HepG2 (cell line): ENCODE measurements around the gene PTCD1. TPM values are rescaled to one million over a fixed set of nuclear protein-coding genes. Genes with fewer than 3 reads are reported as not detected.

Source experiments
- CSRNP2 ChIP-seq: sonication (generic); formaldehyde crosslinking; conservative IDR thresholded peaks from 2 replicates; pipeline ENCODE4 v1.8.0; 2022; ENCODE audit warnings: low read depth, missing genetic modification reagents
- DNMT1 ChIP-seq: sonication (generic); formaldehyde crosslinking; IDR thresholded peaks from 2 replicates; pipeline ENCODE4 v1.5.1; 2020; ENCODE audit warnings: mild to moderate bottlenecking, missing genetic modification reagents
- HDAC6 ChIP-seq: fragments of 200-600 bp; sonication (generic); IDR thresholded peaks from 2 replicates; pipeline ENCODE4 v1.7.0; 2017; ENCODE audit warnings: mild to moderate bottlenecking, antibody characterized with exemption, low read length, low read depth
- HNRNPUL1 ChIP-seq: fragments of 200-400 bp; formaldehyde crosslinking; IDR thresholded peaks from 2 replicates; pipeline ENCODE4 v1.6.1; 2017; ENCODE audit warnings: low read depth, mild to moderate bottlenecking, low read length, moderate library complexity
- MTERF4 ChIP-seq: sonication (generic); formaldehyde crosslinking; IDR thresholded peaks from 2 replicates; pipeline ENCODE4 v1.8.0; 2023; ENCODE audit warnings: mild to moderate bottlenecking, missing genetic modification reagents
- MZF1 ChIP-seq: sonication (generic); formaldehyde crosslinking; IDR thresholded peaks from 2 replicates; pipeline ENCODE4 v1.8.1; 2023; ENCODE audit warnings: mild to moderate bottlenecking, missing genetic modification reagents, borderline replicate concordance
- NR3C1 ChIP-seq: sonication (generic); formaldehyde crosslinking; IDR thresholded peaks from 2 replicates; pipeline ENCODE4 v1.4.0; 2020; ENCODE audit warnings: missing genetic modification reagents
- ZKSCAN5 ChIP-seq: sonication (generic); formaldehyde crosslinking; IDR thresholded peaks from 2 replicates; pipeline ENCODE4 v1.5.1; 2020; ENCODE audit warnings: mild to moderate bottlenecking, missing genetic modification reagents
- ZNF10 ChIP-seq: sonication (generic); formaldehyde crosslinking; IDR thresholded peaks from 2 replicates; pipeline ENCODE4 v1.4.0; 2020; ENCODE audit warnings: mild to moderate bottlenecking, low read depth, missing genetic modification reagents, borderline replicate concordance
- ZNF225 ChIP-seq: sonication (generic); formaldehyde crosslinking; IDR thresholded peaks from 2 replicates; pipeline ENCODE4 v1.4.0; 2020; ENCODE audit warnings: mild to moderate bottlenecking, missing genetic modification reagents
- ZNF34 ChIP-seq: sonication (generic); formaldehyde crosslinking; IDR thresholded peaks from 2 replicates; pipeline ENCODE4 v1.4.0; 2020; ENCODE audit warnings: mild to moderate bottlenecking, missing genetic modification reagents, borderline replicate concordance
- polyA plus RNA-seq, 8 experiments: library from polyadenylated mRNA; depleted of rRNA in 3 of 8; stranded (reverse) in 7 of 8; unstranded in 1 of 8; fragments of >200 nt; fragmentation: Illumina TruSeq in 4 of 8; extraction: Trizol in 4 of 8; gene quantifications; 2 replicates each; pipeline versions ENCODE4 v1.2.1 to v1.2.3, GENCODE V29; 2011 to 2016; ENCODE audit warnings: low read depth in 4 of 8, missing spikeins in 1 of 8, mixed read lengths in 1 of 8; ENCODE audit not compliant: insufficient read depth in 1 of 8
- total RNA-seq, 5 experiments: library from RNA; depleted of rRNA; stranded (reverse); fragments of >200 nt; fragmentation: Illumina TruSeq; extraction: Trizol; gene quantifications; 2 replicates each; pipeline ENCODE4 v1.2.3, GENCODE V29; 2016; ENCODE audit warnings: low read depth in 1 of 5
- TF ChIP-seq, protein P1 (sequence below): sonication (generic); formaldehyde crosslinking; IDR thresholded peaks from 2 replicates; pipeline ENCODE4 v1.4.0; 2020; ENCODE audit warnings: missing genetic modification reagents
- TF ChIP-seq, protein P2 (sequence below): sonication (generic); formaldehyde crosslinking; IDR thresholded peaks from 2 replicates; pipeline ENCODE4 v1.4.0; 2020; ENCODE audit warnings: missing genetic modification reagents, mild to moderate bottlenecking, borderline replicate concordance

The PTCD1 gene
- total and polyA plus RNA-seq, 2 of the 13 experiments (the other 11 are each of a cell fraction or from before 2014, with no cell fraction given): 3.0 to 8.4 TPM

DNA sequence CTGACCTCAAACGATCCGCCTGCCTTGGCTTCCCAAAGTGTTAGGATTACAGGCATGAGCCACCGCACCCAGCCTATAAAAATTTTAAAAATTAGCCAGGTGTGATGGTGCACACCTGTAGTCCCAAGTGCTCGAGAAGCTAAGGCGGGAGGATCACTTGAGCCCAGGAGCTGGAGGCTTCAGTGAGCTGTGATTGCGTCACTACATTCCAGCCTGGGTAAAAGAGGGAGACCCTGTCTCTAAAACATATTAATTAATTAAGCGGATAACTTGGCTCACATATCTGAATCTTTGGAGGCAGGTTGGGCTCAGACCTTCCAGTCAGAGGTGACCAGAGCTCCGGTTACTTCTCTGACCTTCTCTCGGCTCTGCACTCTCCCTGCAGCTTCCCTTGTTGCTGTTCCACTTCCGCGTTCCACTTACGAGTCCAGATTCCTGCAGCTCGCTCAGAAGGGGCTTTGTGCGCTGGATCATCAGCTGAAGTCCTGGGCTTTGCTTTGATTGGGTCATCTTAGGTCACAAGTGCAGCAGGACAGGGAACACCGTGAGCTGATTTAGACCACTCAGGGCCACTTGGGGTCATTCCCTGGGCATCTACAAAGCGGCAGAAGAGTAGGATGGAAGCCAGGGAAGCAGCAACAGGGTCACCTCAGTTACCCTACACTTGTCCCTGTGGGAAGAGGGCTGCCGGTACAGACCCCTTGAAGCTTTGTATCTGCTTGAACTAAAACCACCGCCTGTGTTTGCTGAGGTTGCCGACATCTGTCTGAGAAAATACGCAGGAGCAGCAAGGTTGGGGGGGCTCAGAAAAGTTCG lies 66.1 kb downstream of the PTCD1 start (continued):
- TF ChIP-seq, protein P1, sequence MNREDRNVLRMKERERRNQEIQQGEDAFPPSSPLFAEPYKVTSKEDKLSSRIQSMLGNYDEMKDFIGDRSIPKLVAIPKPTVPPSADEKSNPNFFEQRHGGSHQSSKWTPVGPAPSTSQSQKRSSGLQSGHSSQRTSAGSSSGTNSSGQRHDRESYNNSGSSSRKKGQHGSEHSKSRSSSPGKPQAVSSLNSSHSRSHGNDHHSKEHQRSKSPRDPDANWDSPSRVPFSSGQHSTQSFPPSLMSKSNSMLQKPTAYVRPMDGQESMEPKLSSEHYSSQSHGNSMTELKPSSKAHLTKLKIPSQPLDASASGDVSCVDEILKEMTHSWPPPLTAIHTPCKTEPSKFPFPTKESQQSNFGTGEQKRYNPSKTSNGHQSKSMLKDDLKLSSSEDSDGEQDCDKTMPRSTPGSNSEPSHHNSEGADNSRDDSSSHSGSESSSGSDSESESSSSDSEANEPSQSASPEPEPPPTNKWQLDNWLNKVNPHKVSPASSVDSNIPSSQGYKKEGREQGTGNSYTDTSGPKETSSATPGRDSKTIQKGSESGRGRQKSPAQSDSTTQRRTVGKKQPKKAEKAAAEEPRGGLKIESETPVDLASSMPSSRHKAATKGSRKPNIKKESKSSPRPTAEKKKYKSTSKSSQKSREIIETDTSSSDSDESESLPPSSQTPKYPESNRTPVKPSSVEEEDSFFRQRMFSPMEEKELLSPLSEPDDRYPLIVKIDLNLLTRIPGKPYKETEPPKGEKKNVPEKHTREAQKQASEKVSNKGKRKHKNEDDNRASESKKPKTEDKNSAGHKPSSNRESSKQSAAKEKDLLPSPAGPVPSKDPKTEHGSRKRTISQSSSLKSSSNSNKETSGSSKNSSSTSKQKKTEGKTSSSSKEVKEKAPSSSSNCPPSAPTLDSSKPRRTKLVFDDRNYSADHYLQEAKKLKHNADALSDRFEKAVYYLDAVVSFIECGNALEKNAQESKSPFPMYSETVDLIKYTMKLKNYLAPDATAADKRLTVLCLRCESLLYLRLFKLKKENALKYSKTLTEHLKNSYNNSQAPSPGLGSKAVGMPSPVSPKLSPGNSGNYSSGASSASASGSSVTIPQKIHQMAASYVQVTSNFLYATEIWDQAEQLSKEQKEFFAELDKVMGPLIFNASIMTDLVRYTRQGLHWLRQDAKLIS: no peak
- 0 out of 2 replicates have a peak, but pooled peaks have one; percentile 55 for TF ChIP-seq MZF1 (CRISPR knock-in tag)
- no peak for TF ChIP-seq HDAC6
- no peak for TF ChIP-seq MTERF4
- TF ChIP-seq ZKSCAN5 (CRISPR knock-in tag): no peak
- no peak for TF ChIP-seq DNMT1 (CRISPR knock-in tag)
- TF ChIP-seq, protein P2, sequence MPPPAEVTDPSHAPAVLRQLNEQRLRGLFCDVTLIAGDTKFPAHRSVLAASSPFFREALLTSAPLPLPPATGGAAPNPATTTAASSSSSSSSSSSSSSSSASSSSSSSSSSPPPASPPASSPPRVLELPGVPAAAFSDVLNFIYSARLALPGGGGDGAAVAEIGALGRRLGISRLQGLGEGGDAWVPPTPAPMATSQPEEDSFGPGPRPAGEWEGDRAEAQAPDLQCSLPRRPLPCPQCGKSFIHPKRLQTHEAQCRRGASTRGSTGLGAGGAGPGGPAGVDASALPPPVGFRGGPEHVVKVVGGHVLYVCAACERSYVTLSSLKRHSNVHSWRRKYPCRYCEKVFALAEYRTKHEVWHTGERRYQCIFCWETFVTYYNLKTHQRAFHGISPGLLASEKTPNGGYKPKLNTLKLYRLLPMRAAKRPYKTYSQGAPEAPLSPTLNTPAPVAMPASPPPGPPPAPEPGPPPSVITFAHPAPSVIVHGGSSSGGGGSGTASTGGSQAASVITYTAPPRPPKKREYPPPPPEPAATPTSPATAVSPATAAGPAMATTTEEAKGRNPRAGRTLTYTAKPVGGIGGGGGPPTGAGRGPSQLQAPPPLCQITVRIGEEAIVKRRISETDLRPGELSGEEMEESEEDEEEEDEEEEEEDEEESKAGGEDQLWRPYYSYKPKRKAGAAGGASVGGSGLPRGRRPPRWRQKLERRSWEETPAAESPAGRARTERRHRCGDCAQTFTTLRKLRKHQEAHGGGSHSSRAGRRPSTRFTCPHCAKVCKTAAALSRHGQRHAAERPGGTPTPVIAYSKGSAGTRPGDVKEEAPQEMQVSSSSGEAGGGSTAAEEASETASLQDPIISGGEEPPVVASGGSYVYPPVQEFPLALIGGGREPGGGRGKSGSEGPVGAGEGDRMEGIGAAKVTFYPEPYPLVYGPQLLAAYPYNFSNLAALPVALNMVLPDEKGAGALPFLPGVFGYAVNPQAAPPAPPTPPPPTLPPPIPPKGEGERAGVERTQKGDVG: no peak
- TF ChIP-seq NR3C1 (CRISPR knock-in tag): no peak
- TF ChIP-seq ZNF34 (CRISPR knock-in tag): no peak
- no peak for TF ChIP-seq CSRNP2
- TF ChIP-seq ZNF10 (CRISPR knock-in tag): no peak
- TF ChIP-seq ZNF225: no peak
- TF ChIP-seq HNRNPUL1: no peak
